Spleen (tissue), 7 donors: ENCODE measurements around the gene GPATCH1.

Experiments used
- CTCF ChIP-seq, 11 experiments: fragments of 200-600 bp in 7 of 11; fragments of 450-650 bp in 4 of 11; sonication (generic) in 4 of 11; IDR thresholded peaks in 8 of 11; conservative IDR thresholded peaks in 3 of 11; 1 replicate in 7 of 11; 2 replicates in 4 of 11; pipeline versions ENCODE4 v1.4.0 to v1.8.0; 2016 to 2021; ENCODE audit warnings: antibody characterized with exemption in 11 of 11, inconsistent platforms in 4 of 11, mild to moderate bottlenecking in 1 of 11
- POLR2A ChIP-seq, 3 donors: fragments of 450-650 bp; IDR thresholded peaks; one replicate each; pipeline ENCODE4 v1.5.1; 2017; ENCODE audit warnings: antibody characterized with exemption in 3 of 3, mild to moderate bottlenecking in 1 of 3
- POLR2AphosphoS5 ChIP-seq, 3 donors: sonication (generic); formaldehyde crosslinking; IDR thresholded peaks; one replicate each; pipeline ENCODE4 v1.5.1; 2017; ENCODE audit warnings: antibody characterized with exemption in 3 of 3
- donor health status: DM: no; HTN: no; CAD: no; lungs with moderate emphysema.
- donor health status: DM: no; HTN: no; CAD: no.
- donor health status: DM: no; HTN: no; CAD: no.

- TF ChIP-seq POLR2A (IDR thresholded peaks at IDR 0.05), result no peak
- TF ChIP-seq CTCF (IDR thresholded peaks at IDR 0.05 in 8 of 11, conservative IDR thresholded peaks at IDR 0.05 in 3 of 11), result no peak
- no peak for TF ChIP-seq POLR2AphosphoS5 (IDR thresholded peaks at IDR 0.05)
Measured at GRCh38 chr19:33085570-33086128, 4.7 kb downstream of the GPATCH1 start.
